Caki2 (cell line): ENCODE results near the gene SEMA5B. TPM values are rescaled to one million over a fixed set of nuclear protein-coding genes. Genes with fewer than 3 reads are reported as not detected.

Source experiments
- DNase-seq: peaks from one replicate; pipeline ENCODE4 v3.0.0-alpha.2; 2015; ENCODE audit warnings: low read depth
- in situ Hi-C: cut with HindIII; loops from 2 replicates; pipeline ENCODE4 v1.10.0; 2016; ENCODE audit warnings: low sequenced_read_pairs, low pct_unique_long_range_greater_than_20kb, mixed read lengths
- total RNA-seq: library from RNA; depleted of rRNA; stranded (reverse); fragments of >200 nt; shearing (Covaris generic); gene quantifications from 2 replicates; pipeline ENCODE4 v1.2.3, GENCODE V29; 2014; ENCODE audit warnings: low replicate concordance

The SEMA5B gene
- total RNA-seq, 1 experiment from 2014 or later, result 0.07 TPM

DNA sequence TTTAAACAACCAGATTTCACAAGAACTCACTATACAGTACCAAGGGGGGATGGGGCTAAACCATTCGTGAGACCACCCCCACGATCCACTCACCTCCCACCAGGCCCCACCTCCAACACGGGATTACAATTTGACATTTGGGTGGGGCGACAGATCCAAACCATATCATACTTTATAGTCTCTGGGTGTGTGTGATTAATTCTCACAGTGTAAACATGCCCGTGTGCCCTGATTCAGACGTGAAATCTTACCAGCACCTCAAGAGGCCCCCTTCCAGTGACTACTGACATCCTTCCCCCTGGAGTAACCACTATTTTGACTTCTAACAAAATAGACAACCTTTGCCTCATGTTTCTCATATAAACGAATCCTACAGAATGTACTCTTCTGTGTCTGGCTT, 34.3 kb upstream of the SEMA5B start:
- no peak for DNase-seq
- in situ Hi-C loops, result no loop called here

DNA sequence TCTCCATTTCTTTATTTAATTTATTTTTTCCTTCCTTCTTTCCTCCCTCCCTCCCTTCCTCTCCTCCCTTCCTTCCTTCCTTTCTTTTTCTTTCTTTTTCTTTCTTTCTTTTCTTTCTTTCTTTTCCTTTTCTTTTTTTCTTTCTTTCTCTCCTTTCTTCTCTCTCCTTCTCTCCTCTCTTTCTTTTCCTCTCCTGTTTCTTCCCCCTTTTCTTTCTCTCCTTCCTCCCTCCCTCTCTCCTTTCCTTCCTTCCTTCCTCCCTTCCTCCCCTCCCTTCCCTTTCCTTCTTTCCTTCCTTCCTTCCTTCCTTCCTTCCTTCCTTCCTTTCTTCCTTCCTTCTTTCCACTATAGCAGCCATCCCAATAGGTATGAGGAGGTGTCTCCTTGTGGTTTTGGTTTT, 32.5 kb upstream of the SEMA5B start:
- in situ Hi-C loops, result no loop called here
- DNase-seq, result no peak

DNA sequence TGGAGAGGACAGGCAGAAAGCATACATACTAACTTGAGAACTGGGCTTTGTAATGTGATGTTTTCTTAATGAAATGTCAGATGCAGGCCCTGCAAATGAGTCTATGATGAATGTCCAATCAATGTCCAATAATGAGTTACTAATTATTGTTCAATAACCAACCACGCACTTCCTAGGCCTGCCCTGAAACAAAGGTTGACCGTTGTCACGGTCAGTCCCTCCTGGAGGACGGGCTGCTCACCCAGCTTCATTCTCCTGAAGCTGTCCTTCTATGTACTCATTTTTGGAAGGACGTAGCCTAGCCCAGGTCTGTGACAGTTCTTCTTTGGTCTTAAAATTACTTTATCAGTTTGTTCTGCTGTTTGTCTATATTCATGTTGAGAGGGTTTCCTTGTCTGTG, 30.9 kb upstream of the SEMA5B start:
- no peak for DNase-seq
- in situ Hi-C loops, result no loop called here

DNA sequence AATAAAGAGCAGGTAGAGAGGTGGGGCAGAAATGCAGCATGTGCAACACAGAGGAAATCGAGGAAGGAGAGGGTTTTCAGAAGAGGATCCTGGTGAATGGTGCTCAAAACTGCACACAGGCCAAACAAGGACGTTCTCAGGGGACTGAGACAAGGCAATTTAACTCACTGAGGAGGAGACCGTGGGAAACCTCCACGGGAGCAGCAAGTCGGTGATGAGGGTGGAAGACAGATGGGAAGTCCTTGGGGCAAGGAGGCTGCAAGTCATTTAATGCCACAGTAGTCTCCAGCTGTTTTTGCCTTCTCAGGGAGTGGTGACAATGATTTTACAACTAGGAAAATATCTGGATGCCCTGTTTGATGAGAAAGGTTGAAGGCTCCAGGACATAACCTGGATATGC, 27.8 kb upstream of the SEMA5B start:
- no peak for DNase-seq
- in situ Hi-C loops, result no loop called here

DNA sequence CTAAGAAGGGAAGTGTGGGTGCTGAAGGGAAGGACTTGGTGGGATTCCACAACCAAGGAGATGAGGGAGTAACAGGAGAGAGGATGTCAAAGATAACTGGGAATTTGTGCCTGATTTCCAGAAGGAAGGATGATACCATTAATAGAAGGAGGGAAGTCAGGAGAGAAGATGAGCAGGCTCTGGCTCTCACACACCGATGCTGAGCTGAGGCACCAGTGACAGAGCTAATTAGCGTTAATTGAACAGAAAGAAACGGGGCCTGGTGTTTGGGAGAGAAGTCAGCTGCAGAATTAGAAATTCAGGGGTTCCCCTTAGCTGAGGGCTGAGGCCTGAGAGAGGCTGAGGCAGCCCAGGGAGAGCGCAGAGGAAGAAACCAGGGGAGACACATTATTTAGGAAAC, 27.4 kb upstream of the SEMA5B start:
- in situ Hi-C loops, result no loop called here
- no peak for DNase-seq

DNA sequence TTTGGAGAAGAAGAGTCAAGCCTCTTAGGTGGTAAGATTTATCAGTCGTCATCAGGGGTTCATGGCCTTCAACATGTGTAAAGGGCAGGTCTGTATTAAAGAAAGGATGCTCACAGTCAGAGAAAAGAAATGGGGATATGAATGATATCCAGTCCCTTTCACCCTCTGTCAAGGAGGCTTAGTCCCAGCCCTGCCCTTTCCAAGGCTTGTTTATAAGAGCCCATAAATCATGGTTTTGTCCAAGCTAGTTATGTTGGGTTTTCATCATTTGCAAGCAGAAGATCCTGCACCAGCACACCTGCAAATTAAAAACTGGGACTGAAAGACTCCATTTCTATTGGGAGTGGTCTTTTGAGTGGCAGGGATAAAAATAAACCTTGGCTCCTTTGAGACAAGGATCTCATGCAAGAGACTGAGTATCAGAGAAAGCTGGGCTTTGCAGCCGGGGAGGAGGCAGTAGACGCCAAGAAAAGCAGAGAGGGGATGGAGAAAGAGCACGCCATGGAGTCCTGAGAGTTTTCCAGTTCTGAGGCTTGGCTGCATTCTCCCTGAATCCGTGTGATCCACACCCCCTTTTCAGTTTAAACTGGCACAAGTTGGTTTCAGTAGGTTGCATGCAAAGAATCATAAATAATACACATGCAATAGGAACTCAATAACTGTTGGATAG, 26.7 kb upstream of the SEMA5B start:
- in situ Hi-C loops, result no loop called here
- DNase-seq, result no peak

DNA sequence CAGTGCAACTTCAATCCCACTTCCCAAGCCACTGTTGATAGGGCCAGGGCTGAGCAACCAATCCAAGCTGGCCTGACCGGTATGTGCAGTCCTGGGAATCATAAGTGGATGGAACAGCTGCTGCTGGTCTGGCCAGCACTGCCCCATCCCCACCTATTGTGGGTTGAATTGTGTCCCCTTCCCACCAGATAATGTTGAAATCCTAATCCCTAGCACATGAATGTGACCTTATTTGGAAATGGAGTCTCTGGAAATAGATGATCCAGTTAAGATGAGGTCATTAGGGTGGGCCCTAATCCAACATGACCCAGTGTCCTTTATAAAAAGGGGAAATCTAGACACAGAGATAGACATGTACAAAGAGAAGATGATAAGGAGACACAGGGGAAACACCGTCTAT, 25.5 kb upstream of the SEMA5B start:
- in situ Hi-C loops, result no loop called here
- no peak for DNase-seq

DNA sequence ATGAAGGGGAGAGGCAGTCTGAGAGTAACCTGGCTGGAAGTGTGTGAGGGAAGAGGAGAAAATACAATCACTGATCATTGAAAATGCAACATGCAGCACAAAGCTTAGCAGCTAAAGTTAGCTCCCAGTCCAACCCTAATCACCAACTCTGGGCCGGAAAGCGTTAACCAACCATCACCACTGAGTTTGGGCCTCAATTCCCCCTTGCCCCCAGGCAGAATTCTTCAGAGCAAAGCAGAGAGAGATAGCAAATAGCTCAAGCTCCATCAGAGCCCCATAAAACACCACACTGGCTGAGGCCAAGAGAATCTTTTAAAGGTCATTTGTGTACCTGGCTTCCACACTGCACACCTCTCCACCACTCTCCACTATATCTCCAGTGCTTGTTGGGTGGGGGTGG, 23.1 kb upstream of the SEMA5B start:
- no peak for DNase-seq
- in situ Hi-C loops, result no loop called here

DNA sequence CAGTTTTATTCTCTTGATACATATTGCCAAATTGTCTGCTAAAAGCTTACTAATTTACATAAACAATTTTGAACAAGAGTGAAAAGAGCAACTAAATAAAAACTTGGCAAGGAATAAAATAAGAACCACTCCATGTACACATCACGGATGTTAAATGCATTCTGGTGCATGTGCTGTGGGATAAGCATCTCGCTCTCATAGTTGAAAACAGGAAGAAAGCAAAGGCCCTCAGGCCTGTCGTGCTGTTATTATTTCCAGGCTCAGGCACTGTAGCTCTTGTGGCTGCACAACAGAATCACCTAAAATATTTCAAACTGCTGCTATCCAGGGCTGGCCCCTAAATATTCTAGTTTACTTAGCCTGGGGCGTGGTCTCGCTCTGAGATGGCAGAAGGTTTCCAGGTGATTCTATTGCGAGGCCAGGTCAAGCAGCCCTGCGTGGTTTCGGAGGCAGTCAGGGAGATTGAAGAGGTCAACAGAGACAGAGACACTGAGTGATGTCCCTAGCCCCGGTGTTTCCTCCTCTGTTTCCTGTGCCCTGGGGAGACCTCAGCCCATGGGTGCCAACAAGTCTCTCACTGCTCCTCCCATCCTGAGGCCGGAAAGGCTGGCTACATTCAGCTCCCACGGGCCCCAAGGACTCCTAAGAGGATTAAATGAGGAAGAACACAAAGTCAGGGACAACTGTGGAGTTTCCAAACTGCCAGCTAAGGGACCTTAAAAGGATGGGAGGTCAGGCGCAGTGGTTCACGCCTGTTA, 21.1 kb upstream of the SEMA5B start:
- in situ Hi-C loops, result loop anchor here (25.0 kb wide), 1 partner anchor 136 kb away; no protein-coding TSS in a partner anchor
- DNase-seq, result no peak

DNA sequence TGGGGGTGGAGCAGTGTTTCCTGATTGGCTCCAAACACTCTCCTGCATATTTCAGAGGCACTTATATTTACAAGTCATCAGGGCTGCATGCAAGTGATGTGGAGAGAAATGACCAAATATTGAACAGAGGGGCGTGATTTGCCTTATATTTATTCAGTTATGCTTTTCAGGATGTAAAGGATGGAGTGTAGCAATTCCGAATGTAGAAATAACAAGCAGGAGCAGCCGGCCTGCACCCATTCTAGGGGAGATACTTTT, 19.4 kb upstream of the SEMA5B start:
- in situ Hi-C loops, result loop anchor here (25.0 kb wide), 1 partner anchor 135 kb away; no protein-coding TSS in a partner anchor
- DNase-seq, result no peak

DNA sequence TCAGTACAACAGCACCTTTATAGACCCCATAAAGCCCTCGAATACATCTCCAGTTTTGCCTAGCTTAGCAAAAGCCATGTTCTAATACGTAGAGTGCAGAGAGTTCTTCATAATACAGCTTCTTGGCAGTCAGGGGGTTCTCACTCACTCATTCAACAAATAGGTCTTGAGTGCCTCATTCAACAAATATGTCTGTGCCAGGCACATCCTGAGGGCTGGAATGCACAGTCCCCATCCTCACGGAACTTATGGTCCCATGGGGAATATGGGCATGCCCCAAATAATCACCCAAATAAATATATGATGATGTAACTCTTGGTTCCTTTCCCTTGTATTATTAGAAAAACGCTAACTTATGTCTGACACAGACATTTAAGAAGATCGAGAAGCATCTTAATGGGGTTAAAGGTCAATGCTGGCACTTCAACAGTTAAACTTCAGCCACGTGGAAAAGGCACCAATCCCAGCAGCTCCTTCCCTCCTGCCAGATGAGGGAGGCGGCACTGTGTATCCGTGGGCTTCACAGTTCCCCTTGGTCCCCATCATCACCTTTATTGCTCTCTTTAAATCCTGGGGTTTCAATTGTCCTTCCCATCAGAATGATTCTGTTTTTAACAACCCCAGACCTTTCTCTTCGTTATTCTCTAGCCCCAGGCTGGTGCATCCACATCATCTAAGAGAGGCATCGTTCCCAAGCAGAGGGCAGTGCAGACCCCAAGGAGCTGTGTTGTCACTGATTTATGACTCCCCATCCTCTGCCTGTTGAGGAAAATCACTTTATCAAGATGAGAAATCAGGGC, 18.9 kb upstream of the SEMA5B start:
- no peak for DNase-seq
- in situ Hi-C loops, result loop anchor here (25.0 kb wide), 1 partner anchor 134 kb away; no protein-coding TSS in a partner anchor

DNA sequence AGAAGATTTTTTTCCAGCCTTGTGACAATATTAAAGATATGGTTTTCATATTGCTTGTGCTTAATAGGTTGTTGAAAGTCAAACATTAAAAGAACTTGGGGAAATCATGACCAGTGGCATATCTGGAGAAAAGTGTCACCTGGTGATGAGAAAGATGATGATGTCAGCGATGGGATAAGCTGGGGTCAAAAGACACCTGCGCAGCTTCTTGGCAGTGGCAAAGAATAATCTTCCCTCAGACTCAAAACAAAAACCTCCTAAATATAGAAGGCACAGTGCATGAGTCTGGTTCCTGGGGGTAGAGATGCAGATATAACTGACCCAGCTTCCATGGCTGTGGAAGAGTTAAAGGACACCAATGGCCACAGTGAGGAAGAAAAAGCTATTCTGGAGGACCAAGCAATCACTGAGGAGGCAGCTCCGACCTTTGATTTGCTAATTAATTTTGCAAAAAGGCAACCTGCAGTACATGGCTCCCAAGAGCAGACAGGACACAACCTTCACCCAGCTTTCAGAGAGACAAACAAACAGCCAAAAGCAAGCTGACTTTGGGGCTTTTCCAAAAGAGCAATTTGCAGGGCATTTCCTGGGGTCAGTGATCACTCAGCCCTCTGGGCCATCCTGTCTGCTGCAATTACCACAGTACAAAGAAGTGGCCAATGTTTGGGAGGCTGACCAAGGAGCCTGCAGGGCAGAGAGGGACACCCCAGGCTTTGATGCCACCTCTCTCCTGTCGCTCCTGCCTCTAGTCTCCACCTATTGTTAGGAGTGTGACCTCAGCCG, 17.6 kb upstream of the SEMA5B start:
- in situ Hi-C loops, result loop anchor here (25.0 kb wide), 1 partner anchor 133 kb away; no protein-coding TSS in a partner anchor

DNA sequence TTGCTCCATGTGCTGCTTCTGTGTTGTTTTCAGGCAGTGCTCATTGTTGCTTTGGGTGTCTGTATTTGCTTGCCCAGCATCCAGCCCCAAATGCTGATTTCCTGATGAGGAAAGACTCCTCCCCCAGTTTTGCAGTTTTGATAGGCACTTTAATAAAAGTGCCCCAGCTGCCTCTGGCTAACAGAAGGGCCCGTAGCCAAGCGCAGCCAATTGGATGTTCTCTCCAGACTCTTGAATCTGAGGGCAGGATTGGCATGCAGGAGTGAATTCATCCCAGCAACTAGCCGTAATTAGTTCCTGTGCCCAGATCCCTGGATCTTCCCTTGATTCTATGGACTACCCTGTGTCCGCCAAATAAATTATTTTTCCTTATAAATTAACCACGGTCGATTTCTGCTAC, 14.8 kb upstream of the SEMA5B start:
- in situ Hi-C loops, result loop anchor here (25.0 kb wide), 1 partner anchor 130 kb away; no protein-coding TSS in a partner anchor
- DNase-seq, result no peak

More for the DNA sequence above, 17.6 kb upstream of the SEMA5B start:
- DNase-seq, result no peak

DNA sequence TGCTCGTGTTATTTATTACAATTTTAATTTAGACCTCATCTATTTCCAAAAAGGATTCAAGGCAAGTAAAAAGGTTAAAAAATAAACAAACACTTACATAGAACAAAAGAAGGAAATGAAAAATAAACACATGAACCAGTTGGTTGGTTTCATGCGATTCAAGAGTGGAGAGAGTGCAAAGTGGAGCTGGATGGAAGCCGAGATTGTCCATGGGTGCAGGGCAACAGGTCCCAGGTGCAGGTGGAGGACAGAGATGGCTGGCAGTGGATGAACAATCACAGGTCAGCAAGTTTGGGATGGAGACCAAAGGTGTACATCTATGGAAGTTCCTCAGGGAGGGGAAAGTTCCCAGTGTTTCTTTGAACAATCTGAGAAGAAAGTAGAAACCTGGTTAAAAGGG, 11.6 kb upstream of the SEMA5B start:
- in situ Hi-C loops, result loop anchor here (25.0 kb wide), 1 partner anchor 127 kb away; no protein-coding TSS in a partner anchor

DNA sequence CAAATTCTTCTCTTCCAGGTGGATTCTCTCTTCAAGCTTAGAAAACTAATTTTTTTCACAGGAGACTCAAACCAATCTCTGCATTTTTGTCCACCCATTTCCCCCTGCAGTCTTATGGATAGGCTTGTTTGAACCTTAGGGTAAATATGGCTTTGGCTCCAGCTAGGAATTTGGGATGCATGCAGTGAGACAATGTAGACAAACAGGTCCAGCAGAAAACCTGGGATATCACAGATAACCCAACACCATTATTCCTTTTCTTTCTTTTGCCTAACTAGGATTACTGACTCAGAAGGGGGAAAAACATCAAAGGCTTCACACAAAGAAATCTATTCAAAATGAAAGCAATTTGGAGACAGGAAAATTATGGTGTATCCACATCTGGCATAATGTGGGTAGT, 11.2 kb upstream of the SEMA5B start:
- no peak for DNase-seq
- in situ Hi-C loops, result loop anchor here (25.0 kb wide), 1 partner anchor 126 kb away; no protein-coding TSS in a partner anchor

More for the DNA sequence above, 11.6 kb upstream of the SEMA5B start:
- DNase-seq, result no peak

DNA sequence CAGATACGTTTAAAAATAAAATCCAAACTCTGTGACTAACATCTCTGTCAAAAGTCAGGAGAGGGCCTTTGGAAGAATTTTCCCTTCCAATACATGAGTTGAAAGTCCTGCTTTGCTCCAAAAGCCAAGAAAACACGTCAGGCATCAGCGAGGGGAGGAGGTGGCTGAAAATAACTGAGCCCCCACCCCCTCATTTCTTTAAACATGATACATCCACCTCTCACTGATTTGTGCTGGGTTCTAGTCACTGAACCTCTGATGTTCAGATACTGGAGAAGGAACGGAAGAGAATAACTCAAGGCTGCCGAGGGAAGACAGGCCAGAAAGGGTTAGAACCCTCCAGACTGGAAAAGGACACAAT, 9.4 kb upstream of the SEMA5B start:
- no peak for DNase-seq
- in situ Hi-C loops, result loop anchor here (25.0 kb wide), 1 partner anchor 125 kb away; no protein-coding TSS in a partner anchor

DNA sequence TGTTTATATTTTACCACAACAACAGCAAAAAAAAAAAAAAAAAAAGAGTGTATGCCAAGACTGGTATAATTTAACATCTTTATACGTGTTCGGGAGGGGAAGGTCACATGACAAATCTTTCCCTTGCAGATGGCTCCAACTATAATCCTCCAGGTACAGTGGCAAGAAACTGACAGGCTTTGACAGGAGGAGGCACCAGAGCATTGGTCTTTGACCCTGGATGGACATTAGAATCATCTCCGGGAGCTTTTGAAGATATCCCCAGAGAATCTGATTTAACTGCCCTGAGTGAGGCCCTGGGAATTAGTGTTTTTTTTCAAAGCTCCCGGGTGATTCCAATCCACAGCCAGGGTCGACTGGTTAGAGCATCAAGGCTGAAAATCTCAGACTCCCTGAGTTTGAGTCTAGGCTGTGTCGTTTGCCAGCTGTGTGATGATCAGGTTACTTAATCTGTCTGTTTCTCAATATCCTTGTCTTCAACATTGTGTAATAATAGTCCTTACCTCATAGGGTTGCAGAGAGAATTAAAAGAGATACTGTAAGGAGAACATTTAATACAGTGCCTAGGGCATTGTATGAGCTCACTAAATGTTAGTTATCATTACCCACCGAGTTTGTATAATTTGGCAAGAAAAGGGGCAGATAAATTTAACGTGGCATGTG, 8.9 kb upstream of the SEMA5B start:
- DNase-seq, result no peak
- in situ Hi-C loops, result loop anchor here (25.0 kb wide), 1 partner anchor 124 kb away; no protein-coding TSS in a partner anchor

DNA sequence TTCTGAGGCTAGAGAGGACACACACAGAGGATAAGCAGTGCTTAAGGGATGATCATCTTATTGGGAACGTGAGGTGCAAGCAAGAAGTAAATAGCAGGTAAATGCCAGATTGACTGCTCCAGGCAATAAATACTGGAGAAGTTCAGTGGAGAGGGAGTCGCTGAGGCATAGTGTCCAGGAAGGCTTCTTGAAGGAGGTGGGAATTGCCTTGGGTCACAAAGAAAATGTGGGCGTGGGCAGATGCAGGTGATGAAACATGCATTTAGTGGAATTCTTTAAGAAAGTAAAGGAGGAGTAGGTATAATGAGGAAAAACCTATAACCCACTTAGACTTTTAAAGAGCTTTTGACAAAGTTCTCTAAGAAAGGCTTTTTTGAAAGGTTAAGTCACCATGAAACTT, 7.4 kb upstream of the SEMA5B start:
- in situ Hi-C loops, result loop anchor here (25.0 kb wide), 1 partner anchor 123 kb away; no protein-coding TSS in a partner anchor

More for the DNA sequence above, 7.4 kb upstream of the SEMA5B start:
- no peak for DNase-seq
